NCI-H1694 (cell line): ENCODE data around the gene DEK.

Experiments used
- DNase-seq: peaks from one replicate; lab custom pipeline; 2025; lab: John Stamatoyannopoulos, UW

DEK gene

GRCh38 chr6:18265787-18266522 lies 1.6 kb upstream of the DEK start:
- DNase-seq: no peak

GRCh38 chr6:18264923-18265377 lies 620 bp upstream of the DEK start:
- no peak for DNase-seq

- DNase-seq: no peak
These were observed 712 bp downstream of the DEK start for GRCh38 chr6:18263418-18264218.

GRCh38 chr6:18262702-18263417 lies 1.5 kb downstream of the DEK start:
- no peak for DNase-seq

GRCh38 chr6:18261877-18262276 lies 2.5 kb downstream of the DEK start:
- DNase-seq: no peak

GRCh38 chr6:18260448-18261106 lies 3.8 kb downstream of the DEK start:
- DNase-seq: no peak

GRCh38 chr6:18259675-18260447 lies 4.5 kb downstream of the DEK start:
- no peak for DNase-seq

- no peak for DNase-seq
These were observed 9.5 kb downstream of the DEK start for GRCh38 chr6:18254793-18255192.

GRCh38 chr6:18253635-18254034 lies 10.7 kb downstream of the DEK start:
- DNase-seq: no peak

- no peak for DNase-seq
These were observed 15.1 kb downstream of the DEK start for GRCh38 chr6:18249271-18249670.

GRCh38 chr6:18248698-18249097 lies 15.6 kb downstream of the DEK start:
- DNase-seq: no peak

- DNase-seq: no peak
These were observed 17.3 kb downstream of the DEK start for GRCh38 chr6:18247002-18247401.

- no peak for DNase-seq
These were observed 18.1 kb downstream of the DEK start for GRCh38 chr6:18246205-18246604.

GRCh38 chr6:18245642-18246041 lies 18.7 kb downstream of the DEK start:
- no peak for DNase-seq

- DNase-seq: no peak
These were observed 19.3 kb downstream of the DEK start for GRCh38 chr6:18245079-18245478.

GRCh38 chr6:18244251-18244650 lies 20.1 kb downstream of the DEK start:
- no peak for DNase-seq

GRCh38 chr6:18243302-18243893 lies 20.9 kb downstream of the DEK start:
- no peak for DNase-seq

GRCh38 chr6:18242062-18242851 lies 22.1 kb downstream of the DEK start:
- DNase-seq: no peak

- DNase-seq: no peak
These were observed 22.9 kb downstream of the DEK start for GRCh38 chr6:18241208-18242038.
